B cell (primary cell): ENCODE measurements around the gene CDKN2D. TPM values are rescaled to one million over a fixed set of nuclear protein-coding genes. Genes with fewer than 3 reads are reported as not detected.

Experiments used
- ATAC-seq: fragments of 200-7000 bp; cut with Tn5 transposase; one replicate; pipeline ENCODE4 v1.10.0; 2021; ENCODE audit warnings: low read depth, mild to moderate bottlenecking, moderate number of reproducible peaks, moderate library complexity
- CTCF ChIA-PET: fragments of 350-600 bp; sonication (Branson Sonifier 250); formaldehyde crosslinking; loops from one replicate; lab custom pipeline; 2021; ENCODE audit warnings: antibody characterized with exemption, inconsistent platforms; lab: Charles Lee
- POLR2A ChIA-PET: fragments of 350-600 bp; sonication (Branson Sonifier 250); formaldehyde crosslinking; loops from one replicate; lab custom pipeline; 2021; ENCODE audit warnings: antibody characterized with exemption; lab: Charles Lee
- DNase-seq: peaks from one replicate; pipeline ENCODE4 v3.0.0; 2013
- H2AFZ ChIP-seq: 2 replicates; pipeline ENCODE4 v1.6.1; 2012; ENCODE audit warnings: mild to moderate bottlenecking, low read depth, low read length; ENCODE audit not compliant: insufficient read depth, poor library complexity, severe bottlenecking
- H3K27ac ChIP-seq, 2 donors: 1 replicate in 1 of 2; 2 replicates in 1 of 2; pipeline ENCODE4 v1.5.1; 2012 to 2013; ENCODE audit warnings: low read length in 2 of 2, mild to moderate bottlenecking in 2 of 2, moderate library complexity in 1 of 2
- H3K27me3 ChIP-seq, 4 experiments: fragments of 200-600 bp in 1 of 4; sonication (generic) in 1 of 4; replicated peaks in 1 of 4; 1 replicate in 2 of 4; 2 replicates in 2 of 4; pipeline versions ENCODE4 v1.6.1 to v1.7.0; 2013 to 2016; ENCODE audit warnings: low read length in 3 of 4, mild to moderate bottlenecking in 2 of 4, mixed read lengths in 1 of 4, moderate library complexity in 1 of 4; ENCODE audit not compliant: insufficient read depth in 4 of 4, control insufficient read depth in 3 of 4; ENCODE audit errors: control extremely low read depth in 1 of 4
- H3K36me3 ChIP-seq, 2 experiments: replicated peaks in 1 of 2; 1 replicate in 1 of 2; 2 replicates in 1 of 2; pipeline versions ENCODE4 v1.6.1 to v1.7.1; 2013; ENCODE audit warnings: low read length in 1 of 2; ENCODE audit not compliant: insufficient read depth in 2 of 2, control insufficient read depth in 1 of 2; ENCODE audit errors: control extremely low read depth in 1 of 2, extremely low read depth in 1 of 2
- H3K4me1 ChIP-seq, 2 donors: fragments of 200-600 bp in 1 of 2; sonication (generic) in 1 of 2; 1 replicate in 1 of 2; 2 replicates in 1 of 2; pipeline versions ENCODE4 v1.5.1 to v1.6.1; 2013 to 2017; ENCODE audit warnings: low read length in 2 of 2; ENCODE audit not compliant: control insufficient read depth in 2 of 2, insufficient read depth in 2 of 2
- H3K4me2 ChIP-seq: replicated peaks from 2 replicates; pipeline ENCODE3; 2012; ENCODE audit warnings: mild to moderate bottlenecking, low read depth, low read length; ENCODE audit not compliant: poor library complexity, severe bottlenecking
- H3K4me3 ChIP-seq, 5 experiments: fragments of 200-600 bp in 1 of 5; sonication (generic) in 1 of 5; 1 replicate in 3 of 5; 2 replicates in 2 of 5; pipeline versions ENCODE4 v1.5.1 to v1.7.0; 2011 to 2016; ENCODE audit warnings: low read length in 4 of 5, mild to moderate bottlenecking in 4 of 5, low read depth in 2 of 5, control low read depth in 1 of 5, moderate library complexity in 1 of 5; ENCODE audit not compliant: insufficient read depth in 1 of 5; ENCODE audit errors: control extremely low read depth in 1 of 5, extremely low read depth in 1 of 5
- H3K79me2 ChIP-seq: fragments of 200-600 bp; sonication (generic); one replicate; pipeline ENCODE4 v1.6.0; 2016; ENCODE audit warnings: low read length; ENCODE audit not compliant: control insufficient read depth, insufficient read depth
- H3K9ac ChIP-seq: fragments of 200-600 bp; sonication (generic); 2 replicates; pipeline ENCODE4 v1.6.1; 2017; ENCODE audit warnings: mild to moderate bottlenecking, low read length, moderate library complexity
- H3K9me3 ChIP-seq, 3 donors: one replicate each; pipeline versions ENCODE4 v1.6.1 to v1.7.1; 2013; ENCODE audit warnings: low read length in 2 of 3; ENCODE audit not compliant: control insufficient read depth in 2 of 3, insufficient read depth in 1 of 3; ENCODE audit errors: control extremely low read depth in 1 of 3
- H4K20me1 ChIP-seq: 2 replicates; pipeline ENCODE4 v1.6.0; 2012; ENCODE audit warnings: mild to moderate bottlenecking, low read length; ENCODE audit not compliant: insufficient read depth, control insufficient read depth, poor library complexity, severe bottlenecking
- H3K27ac Mint-ChIP-seq: one replicate; pipeline ENCODE4 v1.8.0; 2021; ENCODE audit warnings: mixed read lengths
- H3K27me3 Mint-ChIP-seq: one replicate; pipeline ENCODE4 v1.8.0; 2021; ENCODE audit warnings: mixed read lengths
- H3K4me1 Mint-ChIP-seq: one replicate; pipeline ENCODE4 v1.8.0; 2021; ENCODE audit warnings: mixed read lengths
- H3K4me3 Mint-ChIP-seq: one replicate; pipeline ENCODE4 v1.8.0; 2021; ENCODE audit warnings: mixed read lengths
- H3K9me3 Mint-ChIP-seq: one replicate; pipeline ENCODE4 v1.8.0; 2022; ENCODE audit warnings: mixed read lengths; ENCODE audit not compliant: insufficient read depth
- WGBS: methylation state at CpG from one replicate; pipeline ENCODE4 v1.1.5; 2013; ENCODE audit warnings: missing lambda C conversion rate; ENCODE audit not compliant: insufficient coverage; 5-methylcytosine and 5-hydroxymethylcytosine counted together
- intact Hi-C: fragments of 100-400 bp; cut with micrococcal nuclease; formaldehyde crosslinking; loops from one replicate; pipeline ENCODE4 v1.10.0; 2022
- polyA plus RNA-seq: library from polyadenylated mRNA; depleted of rRNA; stranded (reverse); fragments of >200 nt; gene quantifications from 2 replicates; pipeline ENCODE4 v1.2.3, GENCODE V29; 2012
- total RNA-seq, 2 donors: library from RNA; stranded (reverse); fragments of 120-200 nt in 1 of 2; gene quantifications; 1 replicate in 1 of 2; 2 replicates in 1 of 2; pipeline versions ENCODE4 v1.2.3 to v1.2.4, GENCODE V29; 2013 to 2022
- TF ChIP-seq, protein P1 (sequence below): fragments of 200-600 bp; IDR thresholded peaks from one replicate; pipeline ENCODE4 v1.8.0; 2022; ENCODE audit warnings: antibody characterized with exemption, mild to moderate bottlenecking

The CDKN2D gene
- total and polyA plus RNA-seq, 2 donors (not counting 1 experiment from before 2014, with no cell fraction given) = 38.4 to 122 TPM

DNA sequence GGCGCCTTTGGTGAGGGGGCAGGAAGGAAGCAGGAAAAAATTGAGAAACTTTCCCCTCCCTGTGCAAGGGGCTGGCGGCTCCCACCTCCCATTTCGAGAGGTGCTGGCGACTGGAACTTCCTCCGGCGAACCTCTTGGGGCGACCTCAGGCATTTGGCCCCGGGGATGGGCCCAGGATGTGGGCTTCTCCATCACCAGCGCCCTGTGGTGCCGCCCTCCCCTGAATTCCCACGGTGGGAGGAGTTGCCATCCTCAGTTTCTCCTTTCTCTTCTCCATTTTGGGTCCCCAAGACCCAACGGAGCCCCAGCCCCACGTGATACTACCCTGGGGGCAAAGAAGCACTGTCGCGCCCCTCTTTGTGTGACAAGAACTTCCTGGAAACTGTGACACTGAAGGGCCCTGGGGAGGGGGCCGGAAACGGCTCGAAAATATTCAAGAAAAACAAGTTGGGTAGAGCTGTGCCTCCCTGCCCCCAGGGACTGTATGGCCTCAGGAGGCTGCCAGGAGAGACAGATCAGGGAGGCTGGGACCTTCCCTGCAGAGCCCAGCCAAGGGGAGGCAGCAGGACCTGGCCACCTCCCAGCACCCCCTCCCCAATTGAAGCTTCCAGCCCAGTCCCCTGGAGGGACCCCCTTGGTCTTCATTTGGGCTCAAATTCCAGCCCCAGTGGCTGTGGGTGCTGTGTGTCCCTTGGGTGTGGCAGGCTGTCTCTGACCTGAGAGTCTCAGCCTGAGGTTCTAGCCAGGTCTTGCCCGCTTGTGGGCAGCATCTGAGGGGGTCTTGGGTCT is 34.5 kb upstream of the CDKN2D start:
- H3K27me3 Mint-ChIP-seq = no peaks in the 10 kb centered on the region
- peak overlapping the region; percentile 99 for H3K4me2 ChIP-seq

More for the DNA sequence above, 34.5 kb upstream of the CDKN2D start:
- intact Hi-C loops = loop anchor here (1.0 to 2.0 kb wide), 4 partner anchors 22 to 60 kb away; partner anchors contain the start of gene ATG4D
- H2AFZ ChIP-seq = peak overlapping the region; percentile 53
- Mint-ChIP-seq H3K9me3 (no peaks in the 10 kb centered on the region), H3K4me1 (peaks cover 39% of the 10 kb centered on the region), H3K27ac (peak overlapping the region; percentile 99), H3K4me3 (peak overlapping the region; percentile 96)
- H3K9me3 ChIP-seq = no peaks in the 10 kb centered on the region
- peak; percentile 88 for DNase-seq
- H3K9ac ChIP-seq = peak overlapping the region; percentile 98
- peaks cover 26% of the 10 kb centered on the region for H4K20me1 ChIP-seq
- TF ChIP-seq, protein P1, sequence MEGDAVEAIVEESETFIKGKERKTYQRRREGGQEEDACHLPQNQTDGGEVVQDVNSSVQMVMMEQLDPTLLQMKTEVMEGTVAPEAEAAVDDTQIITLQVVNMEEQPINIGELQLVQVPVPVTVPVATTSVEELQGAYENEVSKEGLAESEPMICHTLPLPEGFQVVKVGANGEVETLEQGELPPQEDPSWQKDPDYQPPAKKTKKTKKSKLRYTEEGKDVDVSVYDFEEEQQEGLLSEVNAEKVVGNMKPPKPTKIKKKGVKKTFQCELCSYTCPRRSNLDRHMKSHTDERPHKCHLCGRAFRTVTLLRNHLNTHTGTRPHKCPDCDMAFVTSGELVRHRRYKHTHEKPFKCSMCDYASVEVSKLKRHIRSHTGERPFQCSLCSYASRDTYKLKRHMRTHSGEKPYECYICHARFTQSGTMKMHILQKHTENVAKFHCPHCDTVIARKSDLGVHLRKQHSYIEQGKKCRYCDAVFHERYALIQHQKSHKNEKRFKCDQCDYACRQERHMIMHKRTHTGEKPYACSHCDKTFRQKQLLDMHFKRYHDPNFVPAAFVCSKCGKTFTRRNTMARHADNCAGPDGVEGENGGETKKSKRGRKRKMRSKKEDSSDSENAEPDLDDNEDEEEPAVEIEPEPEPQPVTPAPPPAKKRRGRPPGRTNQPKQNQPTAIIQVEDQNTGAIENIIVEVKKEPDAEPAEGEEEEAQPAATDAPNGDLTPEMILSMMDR = no peak
- H3K4me3 ChIP-seq = peak overlapping the region; percentile 89 to 100 (median 94)
- peak overlapping the region; percentile 97 to 99 for H3K27ac ChIP-seq
- ATAC-seq = peak; percentile 64
- peaks cover 57% of the 10 kb centered on the region for H3K79me2 ChIP-seq
- peaks cover 0 to 7% of the 10 kb centered on the region in 2 experiments for H3K36me3 ChIP-seq
- H3K27me3 ChIP-seq = no peaks in the 10 kb centered on the region
- under 1% methylated on average over 16 of the region's 19 CpGs for WGBS
- ChIA-PET POLR2A (interaction anchor here (0.7 to 4.1 kb wide), 18 partner anchors 8 to 232 kb away, joined by 3 to 24 read pairs (median 5); partner anchors contain the start of genes KRI1 and TMED1), CTCF (interaction anchor here (1.1 to 5.0 kb wide), 5 partner anchors 9 to 42 kb away, joined by 3 to 81 read pairs (median 6); no protein-coding TSS in a partner anchor)
- H3K4me1 ChIP-seq = peaks cover 30 to 50% of the 10 kb centered on the region in 2 donors
